Measurements from ENCODE around the gene PKD1.

DNA sequence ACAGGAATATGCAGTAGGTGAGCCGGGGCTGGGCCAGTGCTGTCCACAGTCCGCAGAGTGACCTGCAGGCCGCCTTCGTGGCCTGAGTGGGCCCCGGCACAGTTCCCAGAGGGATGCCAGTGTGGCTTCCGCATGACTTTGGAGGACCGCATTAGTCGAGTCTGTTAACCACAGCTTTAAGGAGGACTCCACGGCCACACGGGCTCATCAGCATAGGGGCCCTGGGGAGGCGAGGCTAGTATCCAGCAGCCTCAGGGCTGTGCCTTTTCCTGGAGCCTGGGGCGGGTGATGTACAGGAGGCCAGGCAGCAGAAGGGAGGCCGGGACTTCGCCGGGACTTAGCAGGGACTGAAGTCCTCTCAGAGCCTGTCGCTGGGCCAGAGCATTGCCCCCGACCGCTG lies 74.7 kb downstream of the PKD1 start:
- TF ChIP-seq, protein P1, sequence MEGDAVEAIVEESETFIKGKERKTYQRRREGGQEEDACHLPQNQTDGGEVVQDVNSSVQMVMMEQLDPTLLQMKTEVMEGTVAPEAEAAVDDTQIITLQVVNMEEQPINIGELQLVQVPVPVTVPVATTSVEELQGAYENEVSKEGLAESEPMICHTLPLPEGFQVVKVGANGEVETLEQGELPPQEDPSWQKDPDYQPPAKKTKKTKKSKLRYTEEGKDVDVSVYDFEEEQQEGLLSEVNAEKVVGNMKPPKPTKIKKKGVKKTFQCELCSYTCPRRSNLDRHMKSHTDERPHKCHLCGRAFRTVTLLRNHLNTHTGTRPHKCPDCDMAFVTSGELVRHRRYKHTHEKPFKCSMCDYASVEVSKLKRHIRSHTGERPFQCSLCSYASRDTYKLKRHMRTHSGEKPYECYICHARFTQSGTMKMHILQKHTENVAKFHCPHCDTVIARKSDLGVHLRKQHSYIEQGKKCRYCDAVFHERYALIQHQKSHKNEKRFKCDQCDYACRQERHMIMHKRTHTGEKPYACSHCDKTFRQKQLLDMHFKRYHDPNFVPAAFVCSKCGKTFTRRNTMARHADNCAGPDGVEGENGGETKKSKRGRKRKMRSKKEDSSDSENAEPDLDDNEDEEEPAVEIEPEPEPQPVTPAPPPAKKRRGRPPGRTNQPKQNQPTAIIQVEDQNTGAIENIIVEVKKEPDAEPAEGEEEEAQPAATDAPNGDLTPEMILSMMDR (IDR thresholded peaks at IDR 0.05; ENCODE audit: low read depth, low read length) = no peak
- no peak for TF ChIP-seq POLR2A (IDR thresholded peaks at IDR 0.05; ENCODE audit: extremely low read depth, insufficient read length)
- TF ChIP-seq, protein P2, sequence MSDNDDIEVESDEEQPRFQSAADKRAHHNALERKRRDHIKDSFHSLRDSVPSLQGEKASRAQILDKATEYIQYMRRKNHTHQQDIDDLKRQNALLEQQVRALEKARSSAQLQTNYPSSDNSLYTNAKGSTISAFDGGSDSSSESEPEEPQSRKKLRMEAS (IDR thresholded peaks at IDR 0.05; ENCODE audit: low read depth, low read length) = no peak
- TF ChIP-seq MYC (IDR thresholded peaks at IDR 0.05; ENCODE audit: low read depth, low read length) = no peak

All from NB4 (cell line).